NCI-H524 (cell line): ENCODE results near the gene ELAC2.
A peak's percentile ranks its signal among the peaks of the same experiment; 100 is the strongest.
"Not testable (repeated sequence)": the region's sequence is repeated elsewhere in the genome, so short reads cannot be mapped to it uniquely, and the experiment has no call there.

Experiments
- DNase-seq, 2 experiments: peaks; one replicate each; lab custom pipeline; 2025; lab: John Stamatoyannopoulos, UW

Gene ELAC2

GRCh38 chr17:12990041-12990808 is 27.6 kb downstream of the ELAC2 start:
- DNase-seq = no peak

GRCh38 chr17:12987120-12987519 is 30.7 kb downstream of the ELAC2 start:
- DNase-seq = no peak

DNA sequence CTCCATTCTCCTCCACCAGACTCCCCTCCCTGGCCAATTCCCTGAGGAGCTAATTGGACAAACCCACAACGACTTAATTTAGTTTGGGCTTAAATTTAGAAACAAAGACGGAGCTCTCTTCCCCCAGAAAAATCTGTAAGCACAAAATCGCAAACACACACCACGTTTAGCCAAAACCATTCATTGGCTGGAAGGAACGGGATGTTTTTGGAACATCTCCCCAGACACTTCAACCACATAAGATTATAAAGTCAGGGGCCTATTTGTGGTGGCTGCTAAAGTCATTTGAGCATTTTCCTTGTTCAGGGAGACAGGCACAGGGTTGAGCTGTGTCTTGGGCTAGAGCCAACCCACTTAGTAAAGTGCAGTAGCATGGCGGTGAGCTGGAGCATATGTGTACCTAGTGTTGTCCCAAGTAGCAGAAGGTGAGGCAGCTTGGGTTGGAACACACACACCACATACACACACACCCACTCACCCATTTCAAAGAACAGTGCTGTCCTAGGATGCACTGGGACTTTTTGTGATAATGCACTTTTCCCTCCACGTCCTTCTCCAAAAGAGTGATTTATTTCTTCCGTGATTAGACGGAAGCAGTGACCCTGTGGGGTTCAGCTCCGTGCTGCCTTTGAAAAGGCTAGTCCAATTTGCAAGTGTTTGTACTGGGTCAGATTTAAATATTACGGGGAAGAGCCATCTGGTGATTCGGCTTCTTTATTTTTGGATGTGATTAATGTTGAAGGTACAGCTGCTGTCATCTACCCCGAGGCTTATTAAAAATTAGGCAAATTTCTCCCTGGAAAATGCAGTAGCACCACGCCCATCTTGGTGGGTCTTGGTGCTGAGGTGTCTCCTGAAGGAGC is 32.2 kb downstream of the ELAC2 start:
- peak; percentile 65 to 80 for DNase-seq

DNA sequence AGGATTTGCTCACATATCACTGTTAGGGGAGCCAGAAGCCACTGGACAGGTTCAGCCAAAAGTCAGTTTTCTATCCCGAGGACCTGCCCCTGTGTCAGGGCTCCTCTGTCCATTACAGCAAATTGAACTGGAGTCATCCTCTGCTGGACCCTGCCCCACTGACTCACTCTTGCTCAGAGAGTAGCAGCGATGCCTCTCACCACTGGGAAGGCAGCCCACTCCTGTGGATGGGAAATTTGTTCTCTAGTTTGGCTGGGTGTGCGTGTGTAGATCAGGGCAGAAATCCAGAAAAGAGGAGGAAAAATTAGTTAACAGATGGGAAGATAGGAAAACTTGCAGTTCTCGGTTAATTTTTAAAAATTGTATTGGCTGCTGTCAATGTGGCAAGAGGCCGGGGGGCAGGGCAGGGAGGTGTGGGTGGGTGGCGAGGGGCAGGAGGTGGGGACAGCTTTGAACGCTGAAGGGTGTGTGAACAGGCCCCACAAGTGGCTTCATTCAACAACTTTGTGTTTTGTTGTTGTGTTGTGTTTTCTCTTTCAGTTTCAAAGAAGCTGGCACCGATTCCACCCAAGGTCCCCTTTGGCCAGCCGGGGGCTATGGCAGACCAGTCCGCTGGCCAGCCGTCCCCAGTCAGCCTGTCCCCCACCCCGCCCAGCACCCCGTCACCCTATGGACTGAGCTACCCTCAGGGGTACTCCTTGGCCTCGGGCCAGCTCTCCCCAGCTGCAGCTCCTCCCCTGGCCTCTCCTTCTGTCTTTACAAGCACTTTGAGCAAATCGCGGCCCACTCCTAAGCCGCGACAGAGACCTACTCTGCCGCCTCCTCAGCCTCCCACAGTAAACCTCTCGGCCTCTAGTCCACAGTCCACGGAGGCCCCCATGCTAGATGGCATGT is 33.6 kb downstream of the ELAC2 start:
- DNase-seq = peak in 1 of 2 experiments; percentile 21

GRCh38 chr17:12982224-12982623 is 35.6 kb downstream of the ELAC2 start:
- no peak for DNase-seq

GRCh38 chr17:12979826-12980500 is 37.9 kb downstream of the ELAC2 start:
- DNase-seq = no peak

GRCh38 chr17:12979246-12979645 is 38.6 kb downstream of the ELAC2 start:
- DNase-seq = no peak

DNA sequence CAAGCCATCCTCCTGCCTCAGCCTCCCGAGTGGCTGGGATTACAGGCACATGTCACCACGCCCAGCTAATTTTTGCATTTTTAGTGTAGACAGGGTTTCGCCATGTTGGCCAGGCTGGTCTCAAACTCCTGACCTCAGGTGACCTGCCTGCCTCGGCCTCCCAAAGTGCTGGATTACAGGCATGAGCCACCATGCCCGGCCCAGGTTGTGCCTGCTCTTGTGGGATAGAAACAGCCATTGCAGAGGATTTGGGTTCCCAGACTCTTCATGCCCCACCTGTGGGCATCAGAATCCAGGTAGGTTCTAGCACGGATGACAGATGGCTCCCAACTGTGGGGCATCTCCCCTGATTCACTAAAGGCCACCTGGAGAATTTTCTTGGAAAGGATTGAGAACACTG is 39.0 kb downstream of the ELAC2 start:
- not testable (repeated sequence) for DNase-seq

GRCh38 chr17:12977008-12977751 is 40.6 kb downstream of the ELAC2 start:
- DNase-seq = no peak

GRCh38 chr17:12974005-12974531 is 43.8 kb downstream of the ELAC2 start:
- DNase-seq = no peak

GRCh38 chr17:12973496-12974004 is 44.3 kb downstream of the ELAC2 start:
- DNase-seq = no peak

DNA sequence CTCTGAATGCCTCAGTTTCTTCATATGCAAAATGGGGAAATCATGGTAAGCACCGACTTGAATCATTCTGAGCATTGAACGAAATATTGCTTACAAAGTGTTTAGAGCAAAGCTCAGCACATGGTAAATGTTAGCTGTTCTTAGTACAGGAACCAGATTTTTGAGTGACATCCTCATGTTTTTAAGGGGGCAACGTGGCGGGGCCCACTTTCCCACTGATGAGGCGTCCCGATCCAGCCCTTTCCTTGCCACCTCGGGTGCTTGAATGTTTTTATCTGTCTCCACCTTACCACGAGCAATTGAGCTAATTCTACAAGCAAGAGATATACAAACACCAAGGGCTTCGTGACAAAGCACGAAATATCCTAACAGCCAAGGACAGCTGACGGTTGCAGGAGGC is 49.9 kb downstream of the ELAC2 start:
- no peak for DNase-seq

- DNase-seq = no peak
These were observed 51.4 kb downstream of the ELAC2 start for GRCh38 chr17:12966413-12966812.

- DNase-seq = no peak
These were observed 51.8 kb downstream of the ELAC2 start for GRCh38 chr17:12965988-12966387.

DNA sequence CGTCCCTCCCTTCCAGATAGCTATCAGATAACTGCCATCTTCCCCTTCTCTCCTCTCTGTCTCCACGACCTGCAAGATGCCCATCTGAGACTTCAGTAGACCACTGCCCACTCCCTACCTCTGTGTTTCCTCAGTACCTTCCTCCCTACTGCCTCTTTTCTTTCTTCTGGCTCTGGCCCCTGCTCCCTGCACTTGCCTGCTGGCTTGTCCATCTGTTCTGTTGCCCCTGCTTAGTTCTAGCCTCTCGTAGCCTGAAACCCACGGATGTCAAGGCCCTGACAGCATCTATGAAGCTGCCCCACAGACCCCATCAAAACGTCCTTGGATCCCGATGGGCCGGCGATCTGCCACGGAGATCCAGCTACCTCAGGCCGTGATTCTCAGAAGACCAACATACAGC is 53.0 kb downstream of the ELAC2 start:
- DNase-seq = no peak

DNA sequence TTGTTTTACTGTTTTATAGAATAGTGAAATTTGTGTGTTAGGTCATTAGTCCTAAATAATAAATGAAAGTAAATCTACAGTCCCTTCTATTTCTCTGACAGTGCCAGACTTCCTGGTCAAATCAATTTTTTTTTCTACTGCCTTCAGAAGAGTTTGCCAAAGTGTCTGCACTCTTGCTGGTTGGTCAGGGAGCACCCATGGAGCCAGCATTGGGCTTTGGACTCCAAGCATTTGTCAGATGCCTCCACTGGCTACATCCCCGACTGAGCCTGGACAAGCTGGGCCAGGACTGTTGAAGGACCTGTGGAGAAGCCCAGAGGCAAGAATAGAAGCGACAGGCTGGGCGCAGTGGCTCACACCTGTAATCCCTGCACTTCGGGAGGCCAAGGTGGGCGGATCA is 53.7 kb downstream of the ELAC2 start:
- no peak for DNase-seq

DNA sequence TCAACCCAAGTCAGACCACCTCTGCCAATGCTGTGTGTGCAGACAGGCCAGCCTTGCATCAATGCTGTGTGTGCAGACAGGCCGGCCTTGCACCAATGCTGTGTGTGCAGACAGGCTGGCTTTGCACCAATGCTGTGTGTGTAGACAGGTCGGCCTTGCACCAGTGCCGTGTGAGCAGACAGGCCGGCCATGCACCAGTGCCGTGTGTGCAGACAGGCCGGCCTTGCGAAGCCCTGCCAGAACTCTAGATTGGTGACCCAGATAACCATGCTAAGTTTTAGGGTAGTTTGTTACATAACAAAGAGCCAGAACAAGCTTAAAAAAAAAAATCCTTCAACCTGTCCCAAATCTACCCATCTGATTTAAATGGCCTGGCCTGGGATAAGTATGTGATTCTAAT is 54.3 kb downstream of the ELAC2 start:
- no peak for DNase-seq

- no peak for DNase-seq
These were observed 56.2 kb downstream of the ELAC2 start for GRCh38 chr17:12961655-12962054.

GRCh38 chr17:12959441-12959840 is 58.4 kb downstream of the ELAC2 start:
- no peak for DNase-seq

DNA sequence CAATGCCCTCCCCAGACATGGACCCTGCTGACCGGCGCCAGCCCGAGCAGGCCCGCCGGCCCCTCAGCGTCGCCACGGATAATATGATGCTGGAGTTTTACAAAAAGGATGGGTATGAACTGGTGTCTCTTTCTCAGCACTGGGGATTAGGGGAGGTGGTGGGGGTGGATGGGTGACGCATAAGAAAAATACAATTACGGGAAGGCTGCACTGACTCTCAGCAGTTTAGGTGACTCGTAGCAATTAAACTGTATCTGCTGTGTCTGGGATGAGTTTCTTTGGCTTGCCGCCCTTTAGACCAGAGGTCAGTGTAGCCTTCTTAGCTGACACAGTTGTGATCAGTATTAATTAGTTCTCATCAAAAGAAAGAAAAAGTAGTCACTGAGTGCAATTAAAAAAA is 59.0 kb downstream of the ELAC2 start:
- DNase-seq = no peak
